ENCODE data around the gene TOLLIP.

DNA sequence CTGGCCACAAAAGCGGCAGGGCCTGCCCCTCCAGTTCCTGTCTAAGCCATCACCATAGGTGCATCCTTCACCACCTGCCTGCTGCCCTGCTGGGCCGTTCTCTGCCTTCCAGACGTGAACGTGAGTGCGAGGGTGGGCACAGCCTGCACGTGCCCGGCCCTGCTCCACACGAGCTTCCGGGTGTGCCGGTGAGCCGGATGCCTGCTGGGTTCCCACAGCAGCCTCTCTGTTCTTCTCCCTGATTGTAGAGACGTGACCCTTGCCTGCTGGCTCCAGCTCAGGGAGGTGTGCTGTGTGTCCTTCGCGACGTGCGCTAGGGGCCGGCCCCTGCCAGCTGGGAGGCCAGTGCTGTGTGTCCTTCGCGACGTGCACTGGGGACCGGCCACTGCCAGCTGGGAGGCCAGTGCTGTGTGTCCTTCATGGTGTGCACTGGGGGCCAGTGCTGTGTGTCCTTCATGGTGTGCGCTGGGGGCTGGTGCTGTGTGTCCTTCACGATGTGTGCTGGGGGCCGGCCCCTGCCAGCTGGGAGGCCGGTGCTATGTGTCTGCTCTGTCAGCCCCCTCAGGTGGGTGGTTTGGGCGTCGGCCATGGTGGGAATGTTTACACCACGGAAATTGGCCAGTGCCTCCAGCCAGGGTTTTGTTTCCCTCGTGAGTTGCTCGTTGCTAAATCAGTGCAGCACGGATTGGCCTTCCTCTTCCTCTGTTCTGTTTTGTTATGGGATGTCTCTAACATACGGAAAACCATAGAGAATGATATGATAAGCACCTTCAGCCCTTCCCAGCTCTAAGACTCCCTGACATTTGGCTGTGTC, 44.9 kb upstream of the TOLLIP start:
- no peak for TF ChIP-seq EZH2phosphoT487 (IDR thresholded peaks at IDR 0.05; ENCODE audit: borderline replicate concordance, low read length)
- TF ChIP-seq, protein P1, sequence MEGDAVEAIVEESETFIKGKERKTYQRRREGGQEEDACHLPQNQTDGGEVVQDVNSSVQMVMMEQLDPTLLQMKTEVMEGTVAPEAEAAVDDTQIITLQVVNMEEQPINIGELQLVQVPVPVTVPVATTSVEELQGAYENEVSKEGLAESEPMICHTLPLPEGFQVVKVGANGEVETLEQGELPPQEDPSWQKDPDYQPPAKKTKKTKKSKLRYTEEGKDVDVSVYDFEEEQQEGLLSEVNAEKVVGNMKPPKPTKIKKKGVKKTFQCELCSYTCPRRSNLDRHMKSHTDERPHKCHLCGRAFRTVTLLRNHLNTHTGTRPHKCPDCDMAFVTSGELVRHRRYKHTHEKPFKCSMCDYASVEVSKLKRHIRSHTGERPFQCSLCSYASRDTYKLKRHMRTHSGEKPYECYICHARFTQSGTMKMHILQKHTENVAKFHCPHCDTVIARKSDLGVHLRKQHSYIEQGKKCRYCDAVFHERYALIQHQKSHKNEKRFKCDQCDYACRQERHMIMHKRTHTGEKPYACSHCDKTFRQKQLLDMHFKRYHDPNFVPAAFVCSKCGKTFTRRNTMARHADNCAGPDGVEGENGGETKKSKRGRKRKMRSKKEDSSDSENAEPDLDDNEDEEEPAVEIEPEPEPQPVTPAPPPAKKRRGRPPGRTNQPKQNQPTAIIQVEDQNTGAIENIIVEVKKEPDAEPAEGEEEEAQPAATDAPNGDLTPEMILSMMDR (IDR thresholded peaks at IDR 0.05; ENCODE audit: low read depth, low read length, poor library complexity, severe bottlenecking), result no peak

Measured in DOHH2 (cell line).